SK-N-SH (cell line): Measurements from ENCODE around the gene OMP. TPM values are rescaled to one million over a fixed set of nuclear protein-coding genes. Genes with fewer than 3 reads are reported as not detected.

ENCODE experiments used
- CTCF ChIA-PET: fragments of 300-600, 350-600 bp; formaldehyde crosslinking; extraction: SDS; loops from one replicate; lab custom pipeline; 2021; lab: Yijun Ruan, JAX
- POLR2A ChIA-PET: fragments of 350-600 bp; sonication (Branson Sonifier 250); formaldehyde crosslinking; extraction: SDS; loops from one replicate; lab custom pipeline; 2020; ENCODE audit warnings: antibody characterized with exemption, inconsistent platforms; lab: Yijun Ruan, JAX
- DNase-seq: peaks from one replicate; pipeline ENCODE4 v3.0.0; 2012
- H2AFZ ChIP-seq: fragments of 200-600 bp; sonication (generic); 2 replicates; pipeline ENCODE4 v1.8.1; 2016; ENCODE audit warnings: antibody characterized with exemption, mild to moderate bottlenecking, low read depth
- H3F3A ChIP-seq: fragments of 200-600 bp; sonication (generic); replicated peaks from 2 replicates; pipeline ENCODE3; 2016; ENCODE audit warnings: antibody characterized with exemption, mild to moderate bottlenecking; ENCODE audit not compliant: insufficient read depth
- H3K27ac ChIP-seq, 2 experiments: fragments of 200-500 bp in 1 of 2; fragments of 200-600 bp in 1 of 2; sonication (Bioruptor generic) in 1 of 2; sonication (generic), shearing (Covaris generic) in 1 of 2; 2 replicates each; pipeline versions ENCODE4 v1.5.1 to v1.6.1; 2014 to 2016; ENCODE audit warnings: low read depth in 2 of 2, inconsistent platforms in 1 of 2, low read length in 1 of 2, mild to moderate bottlenecking in 1 of 2, mixed read lengths in 1 of 2
- H3K27me3 ChIP-seq: fragments of 200-600 bp; sonication (generic), shearing (Covaris generic); 2 replicates; pipeline ENCODE4 v1.6.1; 2016; ENCODE audit warnings: mixed run types; ENCODE audit not compliant: insufficient read depth
- H3K36me3 ChIP-seq, 2 experiments: fragments of 200-500 bp in 1 of 2; fragments of 200-600 bp in 1 of 2; sonication (Bioruptor generic) in 1 of 2; sonication (generic) in 1 of 2; replicated peaks in 1 of 2; 2 replicates each; pipeline versions ENCODE3 to v1.5.1; 2014 to 2016; ENCODE audit warnings: low read length in 1 of 2, mild to moderate bottlenecking in 1 of 2; ENCODE audit not compliant: insufficient read depth in 2 of 2, control insufficient read depth in 1 of 2
- H3K4me1 ChIP-seq, 2 experiments: fragments of 200-500 bp in 1 of 2; fragments of 200-600 bp in 1 of 2; sonication (Bioruptor generic) in 1 of 2; sonication (generic), shearing (Covaris generic) in 1 of 2; 2 replicates each; pipeline versions ENCODE4 v1.5.1 to v1.6.1; 2014 to 2016; ENCODE audit warnings: low read depth in 1 of 2, low read length in 1 of 2, mixed run types in 1 of 2; ENCODE audit not compliant: insufficient read depth in 2 of 2, control insufficient read depth in 1 of 2
- H3K4me2 ChIP-seq: fragments of 200-600 bp; sonication (generic), shearing (Covaris generic); 2 replicates; pipeline ENCODE4 v1.6.1; 2017; ENCODE audit warnings: mixed run types
- H3K4me3 ChIP-seq, 2 experiments: fragments of 200-500 bp in 1 of 2; fragments of 200-600 bp in 1 of 2; sonication (Bioruptor generic) in 1 of 2; sonication (generic), shearing (Covaris generic) in 1 of 2; 2 replicates each; pipeline versions ENCODE4 v1.5.1 to v1.8.1; 2014 to 2016; ENCODE audit warnings: low read depth in 2 of 2, inconsistent platforms in 1 of 2, low read length in 1 of 2, mild to moderate bottlenecking in 1 of 2, mixed read lengths in 1 of 2, moderate library complexity in 1 of 2
- H3K79me2 ChIP-seq: fragments of 200-600 bp; sonication (generic); 2 replicates; pipeline ENCODE4 v1.8.1; 2017; ENCODE audit warnings: mild to moderate bottlenecking; ENCODE audit not compliant: insufficient read depth
- H3K9ac ChIP-seq: fragments of 200-600 bp; sonication (generic); 2 replicates; pipeline ENCODE4 v1.6.1; 2017; ENCODE audit warnings: mixed run types
- H3K9me2 ChIP-seq: fragments of 200-600 bp; sonication (generic); 2 replicates; pipeline ENCODE4 v1.6.1; 2017; ENCODE audit warnings: mixed run types
- H3K9me3 ChIP-seq: fragments of 200-600 bp; sonication (generic); 2 replicates; pipeline ENCODE4 v1.6.1; 2017; ENCODE audit warnings: mixed run types, mild to moderate bottlenecking, moderate library complexity
- H4K20me1 ChIP-seq: fragments of 200-600 bp; sonication (generic); 2 replicates; pipeline ENCODE4 v1.6.1; 2017; ENCODE audit warnings: mild to moderate bottlenecking, mixed run types; ENCODE audit not compliant: insufficient read depth
- CHD2 ChIP-seq: fragments of 150-350 bp; IDR thresholded peaks from 2 replicates; pipeline ENCODE4 v1.6.1; 2018; ENCODE audit warnings: low read length; ENCODE audit not compliant: partially characterized antibody
- CTCF ChIP-seq: fragments of 200-600 bp; sonication (generic); IDR thresholded peaks from 2 replicates; pipeline ENCODE4 v1.6.1; 2017; ENCODE audit warnings: antibody characterized with exemption, mild to moderate bottlenecking, moderate library complexity
- ELF1 ChIP-seq: IDR thresholded peaks from 2 replicates; pipeline ENCODE4 v1.4.0; 2012
- FOSL2 ChIP-seq: IDR thresholded peaks from 2 replicates; pipeline ENCODE4 v1.4.0; 2012; ENCODE audit warnings: low read depth, mild to moderate bottlenecking, moderate library complexity, borderline replicate concordance
- FOXJ3 ChIP-seq: sonication (generic); formaldehyde crosslinking; IDR thresholded peaks from 2 replicates; pipeline ENCODE4 v1.5.1; 2020; ENCODE audit warnings: mild to moderate bottlenecking, missing genetic modification reagents
- GATA2 ChIP-seq: sonication (generic); formaldehyde crosslinking; IDR thresholded peaks from 2 replicates; pipeline ENCODE4 v1.5.0; 2020; ENCODE audit warnings: mild to moderate bottlenecking, missing genetic modification reagents
- JUND ChIP-seq: IDR thresholded peaks from 2 replicates; pipeline ENCODE4 v1.4.0; 2012
- MEF2A ChIP-seq: IDR thresholded peaks from 2 replicates; pipeline ENCODE4 v1.4.0; 2012; ENCODE audit warnings: low read depth, borderline replicate concordance
- PBX3 ChIP-seq: IDR thresholded peaks from 2 replicates; pipeline ENCODE4; 2012
- SIN3A ChIP-seq: IDR thresholded peaks from 2 replicates; pipeline ENCODE4 v1.6.1; 2012; ENCODE audit warnings: low read depth, mild to moderate bottlenecking, low read length, moderate library complexity, borderline replicate concordance
- TAF1 ChIP-seq: IDR thresholded peaks from 2 replicates; pipeline ENCODE4 v1.6.1; 2012; ENCODE audit warnings: low read depth, mild to moderate bottlenecking, low read length, moderate library complexity, borderline replicate concordance
- TCF12 ChIP-seq: IDR thresholded peaks from 2 replicates; pipeline ENCODE4 v1.4.0; 2012
- ZBTB33 ChIP-seq: IDR thresholded peaks from 2 replicates; pipeline ENCODE4 v1.4.0; 2012; ENCODE audit warnings: low read depth, borderline replicate concordance
- WGBS: methylation state at CpG from one replicate; pipeline ENCODE4 v1.1.6; 2017; ENCODE audit warnings: low lambda C conversion rate; 5-methylcytosine and 5-hydroxymethylcytosine counted together
- polyA plus RNA-seq, 3 experiments: library from polyadenylated mRNA; depleted of rRNA; stranded (reverse); fragments of >200 nt; gene quantifications; 2 replicates each; pipeline ENCODE4 v1.2.3, GENCODE V29; 2012
- TF ChIP-seq, protein P1 (sequence below): IDR thresholded peaks from 2 replicates; pipeline ENCODE4 v1.4.0; 2012; ENCODE audit warnings: low read depth, borderline replicate concordance

OMP gene
- polyA plus RNA-seq, 1 of the 3 experiments (the other 2 are of a cell fraction): 0.20 TPM

DNA sequence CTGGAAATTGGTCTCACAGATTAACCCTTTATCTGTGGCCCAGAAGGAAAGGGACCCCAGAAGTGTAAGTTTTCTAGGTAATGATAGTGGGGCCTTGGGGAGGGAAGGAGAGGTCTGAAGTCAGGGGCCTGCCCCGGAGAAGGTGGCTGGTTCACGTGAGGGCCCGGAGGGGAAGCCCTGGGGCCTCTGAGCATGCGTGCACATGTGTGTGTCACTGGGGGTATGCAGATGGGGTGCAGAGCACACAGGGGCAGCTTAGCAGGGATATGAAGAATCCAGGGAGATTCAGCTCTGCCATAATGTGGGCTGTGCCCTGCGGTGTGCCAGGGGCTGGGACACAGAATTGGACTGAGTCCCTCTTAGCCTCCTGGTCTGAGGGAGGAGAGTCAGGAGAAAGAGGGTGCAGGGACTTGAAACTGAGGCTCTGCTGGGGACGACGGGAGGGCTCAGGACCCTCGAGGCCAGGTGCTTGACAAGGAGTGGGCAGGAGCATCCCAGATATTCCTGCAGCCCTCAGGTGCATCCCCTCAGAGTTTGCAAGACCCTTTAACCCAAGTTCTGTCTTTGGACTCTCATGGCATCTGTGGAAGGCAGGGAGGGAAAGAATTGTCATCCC lies 40.9 kb downstream of the OMP start:
- no peak for DNase-seq
- Histone ChIP-seq H3K4me2 (no peak overlapping the region), H3K4me1 (peaks cover 0 to 40% of the 10 kb centered on the region in 2 experiments; a peak in 1 of 4 replicates), H3K27me3 (no peaks in the 10 kb centered on the region), H3F3A (no peaks in the 10 kb centered on the region), H3K36me3 (no peaks in the 10 kb centered on the region), H3K9ac (no peak overlapping the region), H4K20me1 (no peaks in the 10 kb centered on the region), H2AFZ (no peak overlapping the region), H3K79me2 (no peaks in the 10 kb centered on the region), H3K9me3 (no peaks in the 10 kb centered on the region), H3K4me3 (no peak overlapping the region), H3K27ac (no peak overlapping the region), H3K9me2 (no peaks in the 10 kb centered on the region)
- 71% methylated on average over 8 of the region's 8 CpGs for WGBS
- ChIA-PET POLR2A (no interaction called here), CTCF (interaction anchor here (1.5 to 3.4 kb wide), 2 partner anchors 16 to 44 kb away, joined by 6 to 16 read pairs; partner anchors contain the start of gene MYO7A)
- TF ChIP-seq GATA2: no peak
- no peak for TF ChIP-seq CHD2
- no peak for TF ChIP-seq FOXJ3 (CRISPR knock-in tag)

DNA sequence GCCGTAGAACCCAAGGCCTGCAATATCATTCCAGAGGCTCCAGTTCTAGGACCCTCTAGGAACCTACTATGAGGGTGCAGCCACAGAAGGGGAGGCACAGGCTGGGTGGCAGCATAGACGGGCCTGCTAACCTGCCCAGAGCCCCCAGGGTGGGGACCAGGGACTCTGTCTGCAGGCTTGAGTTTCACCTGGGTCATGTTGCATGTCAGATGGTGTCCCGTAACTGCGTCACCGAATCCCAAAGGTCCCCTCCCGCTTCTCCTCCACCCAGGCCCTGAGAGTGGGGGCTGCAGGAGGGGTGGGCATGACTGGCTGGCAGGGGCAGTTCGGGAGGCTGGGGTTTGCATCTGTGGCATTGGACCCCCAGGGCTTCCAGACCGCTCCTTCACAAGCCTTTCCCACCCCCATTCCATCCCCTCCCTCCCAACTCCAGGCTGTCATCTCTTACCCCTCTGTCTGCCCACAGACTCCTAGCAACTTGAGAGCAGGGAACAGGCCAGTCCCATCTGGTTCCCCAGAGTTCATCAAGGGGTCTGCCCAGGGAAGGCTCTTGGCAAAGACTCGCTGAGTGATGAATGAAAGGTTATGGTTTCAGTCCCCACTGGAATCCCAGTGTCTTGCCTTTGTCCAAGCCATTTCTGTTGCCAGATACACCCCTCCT lies 41.7 kb downstream of the OMP start:
- TF ChIP-seq JUND (no peak), MEF2A (no peak), SIN3A (no peak), FOXJ3 (CRISPR knock-in tag) (no peak), ZBTB33 (no peak), FOSL2 (no peak), PBX3 (no peak), TAF1 (no peak), TCF12 (no peak), ELF1 (no peak), CTCF (no peak)
- TF ChIP-seq, protein P1, sequence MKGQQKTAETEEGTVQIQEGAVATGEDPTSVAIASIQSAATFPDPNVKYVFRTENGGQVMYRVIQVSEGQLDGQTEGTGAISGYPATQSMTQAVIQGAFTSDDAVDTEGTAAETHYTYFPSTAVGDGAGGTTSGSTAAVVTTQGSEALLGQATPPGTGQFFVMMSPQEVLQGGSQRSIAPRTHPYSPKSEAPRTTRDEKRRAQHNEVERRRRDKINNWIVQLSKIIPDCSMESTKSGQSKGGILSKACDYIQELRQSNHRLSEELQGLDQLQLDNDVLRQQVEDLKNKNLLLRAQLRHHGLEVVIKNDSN: no peak
- TF ChIP-seq, all 33 proteins: peak for 0
- Histone ChIP-seq H3K9me2 (no peaks in the 10 kb centered on the region), H3K79me2 (no peaks in the 10 kb centered on the region), H3F3A (no peaks in the 10 kb centered on the region), H3K4me3 (no peak overlapping the region), H2AFZ (no peak overlapping the region), H3K36me3 (no peaks in the 10 kb centered on the region), H3K4me2 (no peak overlapping the region), H3K27me3 (no peaks in the 10 kb centered on the region), H3K4me1 (peaks cover 0 to 40% of the 10 kb centered on the region in 2 experiments; a peak in 1 of 4 replicates), H3K9ac (no peak overlapping the region), H3K27ac (no peak overlapping the region), H4K20me1 (no peaks in the 10 kb centered on the region), H3K9me3 (no peaks in the 10 kb centered on the region)
- ChIA-PET POLR2A (no interaction called here), CTCF (interaction anchor here (1.5 to 3.4 kb wide), 2 partner anchors 17 to 43 kb away, joined by 6 to 16 read pairs; partner anchors contain the start of gene MYO7A)
- no peak for DNase-seq
- WGBS: 78% methylated on average over 8 of the region's 9 CpGs
